K562 (cell line): Measurements from ENCODE around the gene CPED1. TPM values are rescaled to one million over a fixed set of nuclear protein-coding genes. Genes with fewer than 3 reads are reported as not detected.

Source experiments
- BRF2 ChIP-seq: IDR thresholded peaks from 3 replicates; pipeline ENCODE4 v1.6.1; 2011; ENCODE audit warnings: borderline replicate concordance, mild to moderate bottlenecking; ENCODE audit not compliant: insufficient read length, insufficient read depth
- C11orf30 ChIP-seq: fragments of 450-650 bp; IDR thresholded peaks from 2 replicates; pipeline ENCODE4 v1.6.1; 2016; ENCODE audit warnings: low read depth, mild to moderate bottlenecking
- CBFA2T3 ChIP-seq: fragments of 450-650 bp; IDR thresholded peaks from 2 replicates; pipeline ENCODE4 v1.6.1; 2017
- CUX1 ChIP-seq: fragments of 200-800 bp; sonication (Bioruptor generic); IDR thresholded peaks from 2 replicates; pipeline ENCODE4 v1.6.1; 2016; ENCODE audit warnings: missing genetic modification characterization, missing compliant biosample characterization
- FOXP4 ChIP-seq: sonication (generic); formaldehyde crosslinking; IDR thresholded peaks from 2 replicates; pipeline ENCODE4 v1.8.0; 2022; ENCODE audit warnings: mild to moderate bottlenecking, missing genetic modification reagents, borderline replicate concordance
- HNRNPUL1 ChIP-seq: fragments of 200-400 bp; formaldehyde crosslinking; IDR thresholded peaks from 2 replicates; pipeline ENCODE4 v1.6.1; 2017; ENCODE audit warnings: low read length
- KAT8 ChIP-seq: fragments of 450-650 bp; IDR thresholded peaks from 2 replicates; pipeline ENCODE4 v1.6.1; 2016; ENCODE audit warnings: low read depth, mild to moderate bottlenecking
- NR1H2 ChIP-seq: sonication (generic); formaldehyde crosslinking; IDR thresholded peaks from 2 replicates; pipeline ENCODE4 v1.4.0; 2020; ENCODE audit warnings: mild to moderate bottlenecking, missing genetic modification reagents
- PATZ1 ChIP-seq: fragments of 250-450 bp; sonication (Bioruptor Pico); IDR thresholded peaks from 2 replicates; pipeline ENCODE4 v1.5.0; 2020; ENCODE audit warnings: mild to moderate bottlenecking, borderline replicate concordance
- RBM17 ChIP-seq: fragments of 200-400 bp; formaldehyde crosslinking; IDR thresholded peaks from 2 replicates; pipeline ENCODE4 v1.6.1; 2017; ENCODE audit warnings: low read depth, mild to moderate bottlenecking, low read length, borderline replicate concordance
- RCOR1 ChIP-seq, 2 experiments: IDR thresholded peaks; 2 replicates each; pipeline ENCODE4 v1.6.1; 2012; ENCODE audit warnings: low read depth in 2 of 2, low read length in 2 of 2, borderline replicate concordance in 1 of 2, improper control_type of control experiment in 1 of 2
- SMARCB1 ChIP-seq: IDR thresholded peaks from 2 replicates; pipeline ENCODE4 v1.6.1; 2011; ENCODE audit warnings: improper control_type of control experiment, low read depth; ENCODE audit not compliant: insufficient read length
- TCF3 ChIP-seq: sonication (generic); formaldehyde crosslinking; IDR thresholded peaks from 2 replicates; pipeline ENCODE4 v1.4.0; 2020; ENCODE audit warnings: mild to moderate bottlenecking, missing genetic modification reagents
- TRIM24 ChIP-seq, 2 experiments: fragments of 450-650 bp; IDR thresholded peaks; 2 replicates each; pipeline ENCODE4 v1.6.1; 2016
- ZNF830 ChIP-seq: fragments of 250-450 bp; sonication (Bioruptor Pico); IDR thresholded peaks from 2 replicates; pipeline ENCODE4 v1.5.0; 2021; ENCODE audit warnings: mild to moderate bottlenecking
- polyA plus RNA-seq, 8 experiments: library from polyadenylated mRNA; depleted of rRNA in 4 of 8; stranded (reverse) in 5 of 8; unstranded in 3 of 8; fragments of >200 nt; fragmentation: Nextera tagmentation in 2 of 8; fragmentation: Illumina TruSeq in 1 of 8; extraction: Ambion mirVana in 2 of 8; extraction: Trizol in 1 of 8; gene quantifications; 2 replicates each; pipeline versions ENCODE4 v1.2.1 to v1.2.3, GENCODE V29; 2011 to 2014; ENCODE audit warnings: inconsistent platforms in 1 of 8, missing spikeins in 1 of 8
- total RNA-seq, 7 experiments: library from RNA; depleted of rRNA in 6 of 7; stranded (reverse); fragments of >200 nt in 6 of 7; fragmentation: Illumina TruSeq in 2 of 7; extraction: Trizol in 2 of 7; gene quantifications; 2 replicates each; pipeline versions ENCODE4 v1.2.1 to v1.2.3, GENCODE V29; 2011 to 2021; ENCODE audit warnings: low replicate concordance in 1 of 7

CPED1 gene
- total and polyA plus RNA-seq, 9 of the 15 experiments (the other 6 are each of a cell fraction or from before 2014, with no cell fraction given) = 195 to 393 (median 290) TPM

- no peak for TF ChIP-seq BRF2
- no peak for TF ChIP-seq C11orf30
- no peak for TF ChIP-seq RBM17
- TF ChIP-seq TRIM24 (IDR thresholded peaks at IDR 0.05) = no peak
- TF ChIP-seq FOXP4 (CRISPR knock-in tag) = no peak
- TF ChIP-seq CUX1 = no peak
- TF ChIP-seq PATZ1 (CRISPR knock-in tag) = no peak
- TF ChIP-seq CBFA2T3 = no peak
- no peak for TF ChIP-seq TCF3
- TF ChIP-seq ZNF830 (CRISPR knock-in tag) = no peak
- no peak for TF ChIP-seq RCOR1 (IDR thresholded peaks at IDR 0.05; ENCODE audit: borderline replicate concordance in 1 of 2, low read depth in 2 of 2, low read length in 2 of 2)
- no peak for TF ChIP-seq KAT8
- TF ChIP-seq SMARCB1 = no peak
- no peak for TF ChIP-seq HNRNPUL1
- 0 out of 2 replicates have a peak, but pooled peaks have one; percentile 62 for TF ChIP-seq NR1H2
Observed at GRCh38 chr7:120989257-120990220, 1.0 kb downstream of the CPED1 start (continued).
